Endothelial cell of umbilical vein (primary cell): ENCODE measurements around the gene TTC24. TPM values are rescaled to one million over a fixed set of nuclear protein-coding genes. Genes with fewer than 3 reads are reported as not detected.
"Not testable (repeated sequence)": the region's sequence is repeated elsewhere in the genome, so short reads cannot be mapped to it uniquely, and the experiment has no call there.

Source experiments
- BruUV-seq: library from RNA; stranded (reverse); fragments of 400-500 nt; replicated peaks from 2 replicates; lab custom pipeline; 2021; lab: Mats Ljungman, UMichigan
- CTCF ChIA-PET: fragments of 300-600, 350-600 bp; sonication (Branson Sonifier 250); formaldehyde crosslinking; loops from one replicate; lab custom pipeline; 2021; ENCODE audit warnings: antibody characterized with exemption, inconsistent platforms; lab: Charles Lee
- POLR2A ChIA-PET: fragments of 300-600, 350-600 bp; sonication (Branson Sonifier 250); formaldehyde crosslinking; loops from one replicate; lab custom pipeline; 2021; ENCODE audit warnings: antibody characterized with exemption, inconsistent platforms; lab: Charles Lee
- DNase-seq: peaks from one replicate; pipeline ENCODE4 v3.0.0-alpha.2; 2011; ENCODE audit warnings: low read depth, low spot score
- FAIRE-seq: peaks from 2 replicates; lab custom pipeline; 2011; peaks lifted over from hg19 to GRCh38; lab: Jason Lieb, UNC
- H2AFZ ChIP-seq: 2 replicates; pipeline ENCODE4 v1.6.0; 2012; ENCODE audit warnings: low read depth, low read length, control low read depth, inconsistent platforms
- H3K27ac ChIP-seq: 2 replicates; pipeline ENCODE4 v1.5.1; 2011; ENCODE audit warnings: low read depth, mild to moderate bottlenecking, control low read depth, low read length, moderate library complexity; ENCODE audit not compliant: insufficient read depth
- H3K27me3 ChIP-seq, 2 experiments: 2 replicates each; pipeline versions ENCODE4 v1.6.0 to v1.6.1; 2011; ENCODE audit warnings: low read length in 2 of 2, mixed read lengths in 1 of 2; ENCODE audit not compliant: control insufficient read depth in 2 of 2, insufficient read depth in 2 of 2
- H3K36me3 ChIP-seq, 2 experiments: 2 replicates in 1 of 2; 3 replicates in 1 of 2; pipeline ENCODE4 v1.5.1; 2011; ENCODE audit warnings: low read length in 2 of 2, mild to moderate bottlenecking in 1 of 2, moderate library complexity in 1 of 2; ENCODE audit not compliant: control insufficient read depth in 2 of 2, insufficient read depth in 2 of 2; ENCODE audit errors: extremely low read depth in 1 of 2
- H3K4me1 ChIP-seq: 3 replicates; pipeline ENCODE4 v1.5.1; 2011; ENCODE audit warnings: mild to moderate bottlenecking, low read length; ENCODE audit not compliant: control insufficient read depth, insufficient read depth; ENCODE audit errors: extremely low read depth
- H3K4me2 ChIP-seq: 2 replicates; pipeline ENCODE4 v1.6.1; 2011; ENCODE audit warnings: low read length, control low read depth, mixed read lengths; ENCODE audit not compliant: insufficient read depth
- H3K4me3 ChIP-seq, 3 experiments: fragments of 200-600 bp in 1 of 3; sonication (generic), shearing (Covaris generic) in 1 of 3; replicated peaks in 1 of 3; 2 replicates each; pipeline ENCODE4 v1.5.1; 2011 to 2016; ENCODE audit warnings: control low read depth in 3 of 3, low read length in 3 of 3, mild to moderate bottlenecking in 2 of 3, inconsistent platforms in 1 of 3, low read depth in 1 of 3, moderate library complexity in 1 of 3; ENCODE audit not compliant: insufficient read depth in 1 of 3
- H3K79me2 ChIP-seq: 2 replicates; pipeline ENCODE4 v1.6.0; 2012; ENCODE audit warnings: low read length, inconsistent platforms; ENCODE audit not compliant: control insufficient read depth, insufficient read depth
- H3K9ac ChIP-seq: replicated peaks from 2 replicates; pipeline ENCODE3; 2011; ENCODE audit warnings: low read length, control low read depth; ENCODE audit not compliant: insufficient read depth; ENCODE audit errors: extremely low read depth
- H3K9me1 ChIP-seq: replicated peaks from 3 replicates; pipeline ENCODE4 v1.6.0; 2011; ENCODE audit warnings: mild to moderate bottlenecking, low read length; ENCODE audit not compliant: control insufficient read depth, insufficient read depth; ENCODE audit errors: extremely low read depth
- H3K9me3 ChIP-seq: replicated peaks from 2 replicates; pipeline ENCODE4 v1.5.1; 2012; ENCODE audit warnings: low read length, inconsistent platforms; ENCODE audit not compliant: control insufficient read depth, insufficient read depth
- H4K20me1 ChIP-seq: replicated peaks from 2 replicates; pipeline ENCODE3; 2011; ENCODE audit warnings: mild to moderate bottlenecking, low read length; ENCODE audit not compliant: control insufficient read depth, insufficient read depth; ENCODE audit errors: extremely low read depth
- CTCF ChIP-seq, 2 donors: IDR thresholded peaks; 1 replicate in 1 of 2; 2 replicates in 1 of 2; pipeline ENCODE4 v1.5.1; 2011; ENCODE audit warnings: low read length in 2 of 2, mild to moderate bottlenecking in 2 of 2, moderate library complexity in 2 of 2, control low read depth in 1 of 2, inconsistent platforms in 1 of 2, low read depth in 1 of 2; ENCODE audit not compliant: insufficient read depth in 1 of 2; ENCODE audit errors: extremely low read depth in 1 of 2
- EZH2 ChIP-seq: IDR thresholded peaks from 2 replicates; pipeline ENCODE4 v1.6.1; 2012; ENCODE audit warnings: borderline replicate concordance, low read depth, mild to moderate bottlenecking, moderate library complexity, low read length, inconsistent platforms; ENCODE audit not compliant: severe bottlenecking
- FOS ChIP-seq: IDR thresholded peaks from 2 replicates; pipeline ENCODE4 v1.6.1; 2011; ENCODE audit warnings: mild to moderate bottlenecking, low read length, moderate library complexity, borderline replicate concordance; ENCODE audit not compliant: insufficient read depth
- GATA2 ChIP-seq: IDR thresholded peaks from 2 replicates; pipeline ENCODE4 v1.7.0; 2011; ENCODE audit warnings: low read depth, mild to moderate bottlenecking, moderate library complexity, mixed read lengths, low read length; ENCODE audit not compliant: insufficient read length, insufficient read depth
- JUN ChIP-seq: IDR thresholded peaks from 2 replicates; pipeline ENCODE4 v1.6.1; 2011; ENCODE audit warnings: borderline replicate concordance, low read depth; ENCODE audit not compliant: insufficient read length, insufficient read depth
- MAX ChIP-seq: IDR thresholded peaks from 2 replicates; pipeline ENCODE4 v1.6.1; 2011; ENCODE audit not compliant: insufficient read depth, insufficient read length
- MYC ChIP-seq: IDR thresholded peaks from one replicate; pipeline ENCODE4 v1.6.1; 2011; ENCODE audit warnings: mild to moderate bottlenecking, low read depth, low read length
- POLR2A ChIP-seq: IDR thresholded peaks from 2 replicates; pipeline ENCODE4 v1.6.1; 2012; ENCODE audit warnings: low read depth, mild to moderate bottlenecking, control low read depth, low read length
- POLR2AphosphoS5 ChIP-seq: IDR thresholded peaks from 2 replicates; pipeline ENCODE4 v1.6.1; 2012; ENCODE audit warnings: low read depth, mild to moderate bottlenecking, control low read depth, low read length, moderate library complexity; ENCODE audit not compliant: insufficient read depth
- dilution Hi-C: fragments of 300-500 bp; cut with MboI; formaldehyde crosslinking; loops from one replicate; pipeline ENCODE4 v1.15.0; 2019; ENCODE audit warnings: low sequenced_read_pairs; ENCODE audit not compliant: extremely low pct_ligation_motif_present
- intact Hi-C: fragments of 100-400 bp; cut with micrococcal nuclease; formaldehyde crosslinking; loops from one replicate; pipeline ENCODE4 v1.10.0; 2022
- polyA plus RNA-seq, 4 experiments: library from polyadenylated mRNA; depleted of rRNA in 3 of 4; stranded (reverse) in 3 of 4; unstranded in 1 of 4; fragments of >200 nt; gene quantifications; 2 replicates each; pipeline versions ENCODE4 v1.2.1 to v1.2.3, GENCODE V29; 2011 to 2012; ENCODE audit warnings: missing spikeins in 1 of 4
- total RNA-seq: library from RNA; stranded (reverse); gene quantifications from 2 replicates; pipeline ENCODE4 v1.2.3, GENCODE V29; 2021

TTC24 gene
- total and polyA plus RNA-seq, 2 donors (not counting 3 experiments of a cell fraction or from before 2014, with no cell fraction given): not detected

- H4K20me1 ChIP-seq, dilution Hi-C loops, H3K36me3 ChIP-seq, H3K9me1 ChIP-seq, H3K27ac ChIP-seq, FAIRE-seq, H3K4me1 ChIP-seq, H3K9me3 ChIP-seq, H3K9ac ChIP-seq, H3K4me2 ChIP-seq, BruUV-seq, DNase-seq, H2AFZ ChIP-seq, H3K4me3 ChIP-seq, POLR2A ChIA-PET, intact Hi-C loops, H3K79me2 ChIP-seq: not testable (repeated sequence)
- CTCF ChIA-PET: interaction anchor here (0.7 to 1.5 kb wide), 5 partner anchors 16 to 153 kb away, joined by 3 to 4 read pairs (median 3); no protein-coding TSS in a partner anchor
- H3K27me3 ChIP-seq: peaks cover 9 to 12% of the 10 kb centered on the region in 2 experiments
Observed at GRCh38 chr1:156610072-156610471, 30.5 kb downstream of the TTC24 start.

GRCh38 chr1:156612666-156613065 lies 33.1 kb downstream of the TTC24 start:
- H4K20me1 ChIP-seq: no peaks in the 10 kb centered on the region
- H3K79me2 ChIP-seq: no peaks in the 10 kb centered on the region
- H2AFZ ChIP-seq: no peak overlapping the region
- H3K9me1 ChIP-seq: no peaks in the 10 kb centered on the region
- no peaks in the 10 kb centered on the region for H3K36me3 ChIP-seq
- no peak overlapping the region for H3K9ac ChIP-seq
- TF ChIP-seq EZH2 (no peak), FOS (no peak), MYC (no peak), CTCF (IDR thresholded peaks at IDR 0.05; ENCODE audit: extremely low read depth in 1 of 2, insufficient read depth in 1 of 2, low read depth in 1 of 2, low read length in 2 of 2) (no peak), POLR2A (no peak), GATA2 (no peak), POLR2AphosphoS5 (no peak), JUN (no peak), MAX (no peak)
- no peaks in the 10 kb centered on the region for H3K9me3 ChIP-seq
- H3K27ac ChIP-seq: no peak overlapping the region
- H3K4me1 ChIP-seq: peaks cover 8% of the 10 kb centered on the region
- POLR2A ChIA-PET: interaction anchor here (1.0 kb wide), 1 partner anchor 11 kb away, joined by 3 read pairs; the partner anchor contains the start of gene GPATCH4
- dilution Hi-C loops (no loop called here), intact Hi-C loops (no loop called here)
- CTCF ChIA-PET: interaction anchor here (0.9 to 4.4 kb wide), 11 partner anchors 8 to 227 kb away, joined by 3 to 27 read pairs (median 6); partner anchors contain the start of gene GPATCH4
- no peak for DNase-seq
- H3K4me3 ChIP-seq: no peak overlapping the region
- no TSS peak for BruUV-seq
- no peak for FAIRE-seq
- H3K27me3 ChIP-seq: peaks cover 9 to 14% of the 10 kb centered on the region in 2 experiments
- no peak overlapping the region for H3K4me2 ChIP-seq
